Measurements from ENCODE around the gene FREY1. TPM values are rescaled to one million over a fixed set of nuclear protein-coding genes. Genes with fewer than 3 reads are reported as not detected.
A peak's percentile ranks its signal among the peaks of the same experiment; 100 is the strongest.

FREY1 gene
- total RNA-seq, 2 experiments from 2014 or later = 1.0 to 1.5 TPM

GRCh38 chr11:45934580-45935318 lies 27.7 kb upstream of the FREY1 start:
- Mint-ChIP-seq H3K27ac (no peak overlapping the region), H3K4me1 (peaks cover 16% of the 10 kb centered on the region), H3K9me3 (ENCODE audit: low read depth) (no peaks in the 10 kb centered on the region), H3K36me3 (ENCODE audit: low read depth) (peaks cover 13% of the 10 kb centered on the region), H3K27me3 (no peaks in the 10 kb centered on the region), H3K4me3 (no peak overlapping the region)
- no peak for DNase-seq
- ATAC-seq = no peak
- ChIA-PET POLR2A (no interaction called here), CTCF (interaction anchor here (0.7 kb wide), 1 partner anchor 683 kb away, joined by 6 read pairs; the partner anchor contains the start of gene ATG13)
- intact Hi-C loops (cut with DNase I, micrococcal nuclease) = no loop called here

- Mint-ChIP-seq H3K4me1 (peaks cover 18% of the 10 kb centered on the region), H3K27me3 (no peaks in the 10 kb centered on the region), H3K36me3 (ENCODE audit: low read depth) (peaks cover 13% of the 10 kb centered on the region), H3K4me3 (no peak overlapping the region), H3K27ac (no peak overlapping the region), H3K9me3 (ENCODE audit: low read depth) (no peaks in the 10 kb centered on the region)
- ATAC-seq = no peak
- ChIA-PET CTCF (no interaction called here), POLR2A (no interaction called here)
- intact Hi-C loops (cut with DNase I, micrococcal nuclease) = no loop called here
- no peak for DNase-seq
These were observed 26.9 kb upstream of the FREY1 start for GRCh38 chr11:45933846-45934579.

GRCh38 chr11:45933131-45933831 lies 26.2 kb upstream of the FREY1 start:
- intact Hi-C loops (cut with DNase I, micrococcal nuclease) = no loop called here
- Mint-ChIP-seq H3K4me1 (peaks cover 18% of the 10 kb centered on the region), H3K27me3 (no peaks in the 10 kb centered on the region), H3K4me3 (no peak overlapping the region), H3K9me3 (ENCODE audit: low read depth) (no peaks in the 10 kb centered on the region), H3K36me3 (ENCODE audit: low read depth) (peaks cover 13% of the 10 kb centered on the region), H3K27ac (no peak overlapping the region)
- DNase-seq (no peak), ATAC-seq (no peak)
- ChIA-PET POLR2A (no interaction called here), CTCF (no interaction called here)

GRCh38 chr11:45932217-45932616 lies 25.1 kb upstream of the FREY1 start:
- ChIA-PET POLR2A (no interaction called here), CTCF (interaction anchor here (0.7 kb wide), 1 partner anchor 74 kb away, joined by 3 read pairs; no protein-coding TSS in a partner anchor)
- Mint-ChIP-seq H3K36me3 (ENCODE audit: low read depth) (peaks cover 9% of the 10 kb centered on the region), H3K9me3 (ENCODE audit: low read depth) (no peaks in the 10 kb centered on the region), H3K27me3 (no peaks in the 10 kb centered on the region), H3K4me1 (peaks cover 18% of the 10 kb centered on the region), H3K27ac (no peak overlapping the region), H3K4me3 (no peak overlapping the region)
- no peak for DNase-seq
- no peak for ATAC-seq
- intact Hi-C loops (cut with DNase I, micrococcal nuclease) = no loop called here

- ATAC-seq = no peak
- Mint-ChIP-seq H3K36me3 (ENCODE audit: low read depth) (peaks cover 6% of the 10 kb centered on the region), H3K27ac (peak overlapping the region; percentile 23), H3K4me1 (peaks cover 18% of the 10 kb centered on the region), H3K27me3 (no peaks in the 10 kb centered on the region), H3K4me3 (no peak overlapping the region), H3K9me3 (ENCODE audit: low read depth) (no peaks in the 10 kb centered on the region)
- intact Hi-C loops (cut with DNase I, micrococcal nuclease) = no loop called here
- ChIA-PET CTCF (interaction anchor here (0.7 kb wide), 1 partner anchor 73 kb away, joined by 3 read pairs; no protein-coding TSS in a partner anchor), POLR2A (no interaction called here)
- no peak for DNase-seq
These were observed 24.7 kb upstream of the FREY1 start for GRCh38 chr11:45931739-45932138.

GRCh38 chr11:45930951-45931570 lies 24.0 kb upstream of the FREY1 start:
- Mint-ChIP-seq H3K9me3 (ENCODE audit: low read depth) (no peaks in the 10 kb centered on the region), H3K4me1 (peaks cover 18% of the 10 kb centered on the region), H3K36me3 (ENCODE audit: low read depth) (peaks cover 3% of the 10 kb centered on the region), H3K27ac (no peak overlapping the region), H3K27me3 (no peaks in the 10 kb centered on the region), H3K4me3 (no peak overlapping the region)
- ATAC-seq = no peak
- ChIA-PET CTCF (interaction anchor here (1.0 to 1.2 kb wide), 3 partner anchors 10 to 76 kb away, joined by 3 read pairs; no protein-coding TSS in a partner anchor), POLR2A (no interaction called here)
- DNase-seq = no peak
- intact Hi-C loops (cut with DNase I, micrococcal nuclease) = no loop called here

GRCh38 chr11:45930031-45930794 lies 23.1 kb upstream of the FREY1 start:
- H3K27me3 Mint-ChIP-seq = no peaks in the 10 kb centered on the region
- peak overlapping the region; percentile 59 for H3K27ac Mint-ChIP-seq
- peak; percentile 59 for ATAC-seq
- H3K4me3 Mint-ChIP-seq = no peak overlapping the region
- H3K36me3 Mint-ChIP-seq (ENCODE audit: low read depth) = peaks cover 3% of the 10 kb centered on the region
- CTCF ChIA-PET = interaction anchor here (0.7 to 1.2 kb wide), 5 partner anchors 9 to 75 kb away, joined by 3 to 5 read pairs (median 3); no protein-coding TSS in a partner anchor
- POLR2A ChIA-PET = interaction anchor here (0.6 kb wide), 1 partner anchor 137 kb away, joined by 4 read pairs; no protein-coding TSS in a partner anchor
- intact Hi-C loops (cut with DNase I, micrococcal nuclease) = no loop called here
- peak; percentile 50 for DNase-seq
- H3K9me3 Mint-ChIP-seq (ENCODE audit: low read depth) = no peaks in the 10 kb centered on the region
- peaks cover 18% of the 10 kb centered on the region for H3K4me1 Mint-ChIP-seq

GRCh38 chr11:45929486-45930030 lies 22.5 kb upstream of the FREY1 start:
- H3K9me3 Mint-ChIP-seq (ENCODE audit: low read depth) = no peaks in the 10 kb centered on the region
- intact Hi-C loops (cut with DNase I, micrococcal nuclease) = no loop called here
- ChIA-PET CTCF (interaction anchor here (0.7 to 1.0 kb wide), 2 partner anchors 12 to 57 kb away, joined by 3 to 5 read pairs; no protein-coding TSS in a partner anchor), POLR2A (no interaction called here)
- peak overlapping the region; percentile 59 for H3K27ac Mint-ChIP-seq
- peaks cover 18% of the 10 kb centered on the region for H3K4me1 Mint-ChIP-seq
- DNase-seq (no peak), ATAC-seq (peak; percentile 37)
- no peak overlapping the region for H3K4me3 Mint-ChIP-seq
- peaks cover 3% of the 10 kb centered on the region for H3K36me3 Mint-ChIP-seq (ENCODE audit: low read depth)
- H3K27me3 Mint-ChIP-seq = no peaks in the 10 kb centered on the region

GRCh38 chr11:45928535-45929215 lies 21.6 kb upstream of the FREY1 start:
- Mint-ChIP-seq H3K9me3 (ENCODE audit: low read depth) (no peaks in the 10 kb centered on the region), H3K4me1 (peaks cover 18% of the 10 kb centered on the region), H3K27ac (no peak overlapping the region), H3K36me3 (ENCODE audit: low read depth) (peaks cover 3% of the 10 kb centered on the region), H3K4me3 (no peak overlapping the region), H3K27me3 (peaks cover 4% of the 10 kb centered on the region)
- POLR2A ChIA-PET = no interaction called here
- ATAC-seq = no peak
- intact Hi-C loops (cut with DNase I, micrococcal nuclease) = no loop called here
- no peak for DNase-seq
- CTCF ChIA-PET = no interaction called here

- Mint-ChIP-seq H3K4me1 (peaks cover 21% of the 10 kb centered on the region), H3K4me3 (no peak overlapping the region), H3K9me3 (ENCODE audit: low read depth) (no peaks in the 10 kb centered on the region), H3K36me3 (ENCODE audit: low read depth) (no peaks in the 10 kb centered on the region), H3K27me3 (peaks cover 7% of the 10 kb centered on the region), H3K27ac (no peak overlapping the region)
- no peak for DNase-seq
- POLR2A ChIA-PET = no interaction called here
- intact Hi-C loops (cut with DNase I, micrococcal nuclease) = no loop called here
- ATAC-seq = no peak
- CTCF ChIA-PET = interaction anchor here (0.5 to 0.6 kb wide), 3 partner anchors 315 to 670 kb away, joined by 3 read pairs; no protein-coding TSS in a partner anchor
These were observed 20.8 kb upstream of the FREY1 start for GRCh38 chr11:45927684-45928413.
